Endothelial cell of umbilical vein (primary cell): ENCODE data around the gene FOXK1. TPM values are rescaled to one million over a fixed set of nuclear protein-coding genes. Genes with fewer than 3 reads are reported as not detected.

ENCODE experiments used
- BruUV-seq: library from RNA; stranded (reverse); fragments of 400-500 nt; replicated peaks from 2 replicates; lab custom pipeline; 2021; lab: Mats Ljungman, UMichigan
- CTCF ChIA-PET: fragments of 300-600, 350-600 bp; sonication (Branson Sonifier 250); formaldehyde crosslinking; loops from one replicate; lab custom pipeline; 2021; ENCODE audit warnings: antibody characterized with exemption, inconsistent platforms; lab: Charles Lee
- POLR2A ChIA-PET: fragments of 300-600, 350-600 bp; sonication (Branson Sonifier 250); formaldehyde crosslinking; loops from one replicate; lab custom pipeline; 2021; ENCODE audit warnings: antibody characterized with exemption, inconsistent platforms; lab: Charles Lee
- DNase-seq: peaks from one replicate; pipeline ENCODE4 v3.0.0-alpha.2; 2011; ENCODE audit warnings: low read depth, low spot score
- FAIRE-seq: peaks from 2 replicates; lab custom pipeline; 2011; peaks lifted over from hg19 to GRCh38; lab: Jason Lieb, UNC
- H2AFZ ChIP-seq: 2 replicates; pipeline ENCODE4 v1.6.0; 2012; ENCODE audit warnings: low read depth, low read length, control low read depth, inconsistent platforms
- H3K27ac ChIP-seq: 2 replicates; pipeline ENCODE4 v1.5.1; 2011; ENCODE audit warnings: low read depth, mild to moderate bottlenecking, control low read depth, low read length, moderate library complexity; ENCODE audit not compliant: insufficient read depth
- H3K27me3 ChIP-seq, 2 experiments: 2 replicates each; pipeline versions ENCODE4 v1.6.0 to v1.6.1; 2011; ENCODE audit warnings: low read length in 2 of 2, mixed read lengths in 1 of 2; ENCODE audit not compliant: control insufficient read depth in 2 of 2, insufficient read depth in 2 of 2
- H3K36me3 ChIP-seq, 2 experiments: 2 replicates in 1 of 2; 3 replicates in 1 of 2; pipeline ENCODE4 v1.5.1; 2011; ENCODE audit warnings: low read length in 2 of 2, mild to moderate bottlenecking in 1 of 2, moderate library complexity in 1 of 2; ENCODE audit not compliant: control insufficient read depth in 2 of 2, insufficient read depth in 2 of 2; ENCODE audit errors: extremely low read depth in 1 of 2
- H3K4me1 ChIP-seq: 3 replicates; pipeline ENCODE4 v1.5.1; 2011; ENCODE audit warnings: mild to moderate bottlenecking, low read length; ENCODE audit not compliant: control insufficient read depth, insufficient read depth; ENCODE audit errors: extremely low read depth
- H3K4me2 ChIP-seq: 2 replicates; pipeline ENCODE4 v1.6.1; 2011; ENCODE audit warnings: low read length, control low read depth, mixed read lengths; ENCODE audit not compliant: insufficient read depth
- H3K4me3 ChIP-seq, 3 experiments: fragments of 200-600 bp in 1 of 3; sonication (generic), shearing (Covaris generic) in 1 of 3; replicated peaks in 1 of 3; 2 replicates each; pipeline ENCODE4 v1.5.1; 2011 to 2016; ENCODE audit warnings: control low read depth in 3 of 3, low read length in 3 of 3, mild to moderate bottlenecking in 2 of 3, inconsistent platforms in 1 of 3, low read depth in 1 of 3, moderate library complexity in 1 of 3; ENCODE audit not compliant: insufficient read depth in 1 of 3
- H3K79me2 ChIP-seq: 2 replicates; pipeline ENCODE4 v1.6.0; 2012; ENCODE audit warnings: low read length, inconsistent platforms; ENCODE audit not compliant: control insufficient read depth, insufficient read depth
- H3K9ac ChIP-seq: replicated peaks from 2 replicates; pipeline ENCODE3; 2011; ENCODE audit warnings: low read length, control low read depth; ENCODE audit not compliant: insufficient read depth; ENCODE audit errors: extremely low read depth
- H3K9me1 ChIP-seq: replicated peaks from 3 replicates; pipeline ENCODE4 v1.6.0; 2011; ENCODE audit warnings: mild to moderate bottlenecking, low read length; ENCODE audit not compliant: control insufficient read depth, insufficient read depth; ENCODE audit errors: extremely low read depth
- H3K9me3 ChIP-seq: replicated peaks from 2 replicates; pipeline ENCODE4 v1.5.1; 2012; ENCODE audit warnings: low read length, inconsistent platforms; ENCODE audit not compliant: control insufficient read depth, insufficient read depth
- H4K20me1 ChIP-seq: replicated peaks from 2 replicates; pipeline ENCODE3; 2011; ENCODE audit warnings: mild to moderate bottlenecking, low read length; ENCODE audit not compliant: control insufficient read depth, insufficient read depth; ENCODE audit errors: extremely low read depth
- EZH2 ChIP-seq: IDR thresholded peaks from 2 replicates; pipeline ENCODE4 v1.6.1; 2012; ENCODE audit warnings: borderline replicate concordance, low read depth, mild to moderate bottlenecking, moderate library complexity, low read length, inconsistent platforms; ENCODE audit not compliant: severe bottlenecking
- FOS ChIP-seq: IDR thresholded peaks from 2 replicates; pipeline ENCODE4 v1.6.1; 2011; ENCODE audit warnings: mild to moderate bottlenecking, low read length, moderate library complexity, borderline replicate concordance; ENCODE audit not compliant: insufficient read depth
- GATA2 ChIP-seq: IDR thresholded peaks from 2 replicates; pipeline ENCODE4 v1.7.0; 2011; ENCODE audit warnings: low read depth, mild to moderate bottlenecking, moderate library complexity, mixed read lengths, low read length; ENCODE audit not compliant: insufficient read length, insufficient read depth
- JUN ChIP-seq: IDR thresholded peaks from 2 replicates; pipeline ENCODE4 v1.6.1; 2011; ENCODE audit warnings: borderline replicate concordance, low read depth; ENCODE audit not compliant: insufficient read length, insufficient read depth
- MYC ChIP-seq: IDR thresholded peaks from one replicate; pipeline ENCODE4 v1.6.1; 2011; ENCODE audit warnings: mild to moderate bottlenecking, low read depth, low read length
- POLR2A ChIP-seq: IDR thresholded peaks from 2 replicates; pipeline ENCODE4 v1.6.1; 2012; ENCODE audit warnings: low read depth, mild to moderate bottlenecking, control low read depth, low read length
- POLR2AphosphoS5 ChIP-seq: IDR thresholded peaks from 2 replicates; pipeline ENCODE4 v1.6.1; 2012; ENCODE audit warnings: low read depth, mild to moderate bottlenecking, control low read depth, low read length, moderate library complexity; ENCODE audit not compliant: insufficient read depth
- dilution Hi-C: fragments of 300-500 bp; cut with MboI; formaldehyde crosslinking; loops from one replicate; pipeline ENCODE4 v1.15.0; 2019; ENCODE audit warnings: low sequenced_read_pairs; ENCODE audit not compliant: extremely low pct_ligation_motif_present
- intact Hi-C: fragments of 100-400 bp; cut with micrococcal nuclease; formaldehyde crosslinking; loops from one replicate; pipeline ENCODE4 v1.10.0; 2022
- polyA plus RNA-seq, 4 experiments: library from polyadenylated mRNA; depleted of rRNA in 3 of 4; stranded (reverse) in 3 of 4; unstranded in 1 of 4; fragments of >200 nt; gene quantifications; 2 replicates each; pipeline versions ENCODE4 v1.2.1 to v1.2.3, GENCODE V29; 2011 to 2012; ENCODE audit warnings: missing spikeins in 1 of 4
- total RNA-seq: library from RNA; stranded (reverse); gene quantifications from 2 replicates; pipeline ENCODE4 v1.2.3, GENCODE V29; 2021
- TF ChIP-seq, protein P1 (sequence below): IDR thresholded peaks from 2 replicates; pipeline ENCODE4 v1.6.1; 2011; ENCODE audit not compliant: insufficient read depth, insufficient read length
- TF ChIP-seq, protein P2 (sequence below), 2 donors: IDR thresholded peaks; 1 replicate in 1 of 2; 2 replicates in 1 of 2; pipeline ENCODE4 v1.5.1; 2011; ENCODE audit warnings: low read length in 2 of 2, mild to moderate bottlenecking in 2 of 2, moderate library complexity in 2 of 2, control low read depth in 1 of 2, inconsistent platforms in 1 of 2, low read depth in 1 of 2; ENCODE audit not compliant: insufficient read depth in 1 of 2; ENCODE audit errors: extremely low read depth in 1 of 2

Gene FOXK1
- total and polyA plus RNA-seq, 2 donors (not counting 3 experiments of a cell fraction or from before 2014, with no cell fraction given): 8.0 to 52.1 TPM

DNA sequence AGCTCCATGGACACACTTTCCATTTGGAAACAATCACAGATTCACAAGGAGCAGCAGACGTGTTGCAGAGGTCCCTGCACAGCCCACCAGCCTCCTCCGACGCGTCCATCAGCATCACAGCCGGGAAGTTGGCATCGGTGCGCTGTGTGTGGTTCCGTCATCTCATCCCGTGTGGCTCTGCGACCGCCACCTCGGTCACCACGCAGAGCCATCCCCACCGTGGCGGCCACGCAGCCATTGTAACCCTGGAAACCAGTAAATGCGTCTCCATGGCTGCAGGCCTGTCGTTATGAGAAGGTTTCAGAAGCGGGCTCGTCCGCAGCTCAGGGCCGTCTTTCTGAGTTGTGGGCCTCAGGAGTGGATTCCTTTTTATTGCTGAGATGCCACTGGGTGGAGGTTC, 36.0 kb downstream of the FOXK1 start:
- Histone ChIP-seq H3K4me2 (no peak overlapping the region), H4K20me1 (no peaks in the 10 kb centered on the region), H3K27me3 (no peaks in the 10 kb centered on the region), H3K36me3 (peaks cover 0 to 2% of the 10 kb centered on the region in 2 experiments), H3K9me1 (no peaks in the 10 kb centered on the region), H3K4me3 (no peak overlapping the region), H3K79me2 (peaks cover 81% of the 10 kb centered on the region), H3K9me3 (no peaks in the 10 kb centered on the region), H3K27ac (no peak overlapping the region), H2AFZ (no peak overlapping the region), H3K4me1 (no peaks in the 10 kb centered on the region), H3K9ac (no peak overlapping the region)
- DNase-seq (no peak), FAIRE-seq (no peak)
- intact Hi-C loops (no loop called here), dilution Hi-C loops (no loop called here)
- no peak for TF ChIP-seq EZH2
- no peak for TF ChIP-seq FOS
- TF ChIP-seq, protein P1, sequence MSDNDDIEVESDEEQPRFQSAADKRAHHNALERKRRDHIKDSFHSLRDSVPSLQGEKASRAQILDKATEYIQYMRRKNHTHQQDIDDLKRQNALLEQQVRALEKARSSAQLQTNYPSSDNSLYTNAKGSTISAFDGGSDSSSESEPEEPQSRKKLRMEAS: no peak
- TF ChIP-seq POLR2AphosphoS5: no peak
- TF ChIP-seq GATA2: no peak
- TF ChIP-seq JUN: no peak
- no peak for TF ChIP-seq POLR2A
- TF ChIP-seq, protein P2, sequence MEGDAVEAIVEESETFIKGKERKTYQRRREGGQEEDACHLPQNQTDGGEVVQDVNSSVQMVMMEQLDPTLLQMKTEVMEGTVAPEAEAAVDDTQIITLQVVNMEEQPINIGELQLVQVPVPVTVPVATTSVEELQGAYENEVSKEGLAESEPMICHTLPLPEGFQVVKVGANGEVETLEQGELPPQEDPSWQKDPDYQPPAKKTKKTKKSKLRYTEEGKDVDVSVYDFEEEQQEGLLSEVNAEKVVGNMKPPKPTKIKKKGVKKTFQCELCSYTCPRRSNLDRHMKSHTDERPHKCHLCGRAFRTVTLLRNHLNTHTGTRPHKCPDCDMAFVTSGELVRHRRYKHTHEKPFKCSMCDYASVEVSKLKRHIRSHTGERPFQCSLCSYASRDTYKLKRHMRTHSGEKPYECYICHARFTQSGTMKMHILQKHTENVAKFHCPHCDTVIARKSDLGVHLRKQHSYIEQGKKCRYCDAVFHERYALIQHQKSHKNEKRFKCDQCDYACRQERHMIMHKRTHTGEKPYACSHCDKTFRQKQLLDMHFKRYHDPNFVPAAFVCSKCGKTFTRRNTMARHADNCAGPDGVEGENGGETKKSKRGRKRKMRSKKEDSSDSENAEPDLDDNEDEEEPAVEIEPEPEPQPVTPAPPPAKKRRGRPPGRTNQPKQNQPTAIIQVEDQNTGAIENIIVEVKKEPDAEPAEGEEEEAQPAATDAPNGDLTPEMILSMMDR (IDR thresholded peaks at IDR 0.05; ENCODE audit: extremely low read depth in 1 of 2, insufficient read depth in 1 of 2, low read depth in 1 of 2, low read length in 2 of 2): no peak
- no peak for TF ChIP-seq MYC
- BruUV-seq: no TSS peak
- ChIA-PET POLR2A (no interaction called here), CTCF (no interaction called here)
